ENCODE data around the gene SCARF2.
"Not testable (repeated sequence)": the region's sequence is repeated elsewhere in the genome, so short reads cannot be mapped to it uniquely, and the experiment has no call there.

Gene SCARF2

DNA sequence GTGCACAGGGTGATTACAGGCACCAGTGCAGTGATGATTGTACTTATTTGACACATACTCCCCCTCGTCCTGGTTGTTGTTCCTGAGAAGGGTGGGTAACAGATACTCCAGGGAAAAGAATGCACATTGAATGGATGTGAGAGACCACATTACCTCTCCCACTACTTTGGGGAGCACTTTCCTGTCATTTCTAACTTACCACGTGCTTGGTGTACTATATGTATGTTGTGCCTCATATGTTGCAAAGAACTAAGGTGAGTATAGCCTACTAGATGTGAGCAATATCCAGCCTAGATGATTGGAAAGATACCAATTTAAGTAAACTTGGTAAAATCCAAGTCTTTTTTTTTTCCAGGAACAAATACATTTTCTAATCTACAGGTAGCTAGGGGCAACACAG is 14.3 kb upstream of the SCARF2 start:
- no peak overlapping the region for H3K4me3 ChIP-seq (ENCODE audit: control insufficient read depth, low read depth, low read length)
- TF ChIP-seq, protein P1, sequence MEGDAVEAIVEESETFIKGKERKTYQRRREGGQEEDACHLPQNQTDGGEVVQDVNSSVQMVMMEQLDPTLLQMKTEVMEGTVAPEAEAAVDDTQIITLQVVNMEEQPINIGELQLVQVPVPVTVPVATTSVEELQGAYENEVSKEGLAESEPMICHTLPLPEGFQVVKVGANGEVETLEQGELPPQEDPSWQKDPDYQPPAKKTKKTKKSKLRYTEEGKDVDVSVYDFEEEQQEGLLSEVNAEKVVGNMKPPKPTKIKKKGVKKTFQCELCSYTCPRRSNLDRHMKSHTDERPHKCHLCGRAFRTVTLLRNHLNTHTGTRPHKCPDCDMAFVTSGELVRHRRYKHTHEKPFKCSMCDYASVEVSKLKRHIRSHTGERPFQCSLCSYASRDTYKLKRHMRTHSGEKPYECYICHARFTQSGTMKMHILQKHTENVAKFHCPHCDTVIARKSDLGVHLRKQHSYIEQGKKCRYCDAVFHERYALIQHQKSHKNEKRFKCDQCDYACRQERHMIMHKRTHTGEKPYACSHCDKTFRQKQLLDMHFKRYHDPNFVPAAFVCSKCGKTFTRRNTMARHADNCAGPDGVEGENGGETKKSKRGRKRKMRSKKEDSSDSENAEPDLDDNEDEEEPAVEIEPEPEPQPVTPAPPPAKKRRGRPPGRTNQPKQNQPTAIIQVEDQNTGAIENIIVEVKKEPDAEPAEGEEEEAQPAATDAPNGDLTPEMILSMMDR (conservative IDR thresholded peaks at IDR 0.05; ENCODE audit: control insufficient read depth, insufficient read depth, low read depth, low read length) = no peak
- DNase-seq (ENCODE audit: low read depth) = no peak

DNA sequence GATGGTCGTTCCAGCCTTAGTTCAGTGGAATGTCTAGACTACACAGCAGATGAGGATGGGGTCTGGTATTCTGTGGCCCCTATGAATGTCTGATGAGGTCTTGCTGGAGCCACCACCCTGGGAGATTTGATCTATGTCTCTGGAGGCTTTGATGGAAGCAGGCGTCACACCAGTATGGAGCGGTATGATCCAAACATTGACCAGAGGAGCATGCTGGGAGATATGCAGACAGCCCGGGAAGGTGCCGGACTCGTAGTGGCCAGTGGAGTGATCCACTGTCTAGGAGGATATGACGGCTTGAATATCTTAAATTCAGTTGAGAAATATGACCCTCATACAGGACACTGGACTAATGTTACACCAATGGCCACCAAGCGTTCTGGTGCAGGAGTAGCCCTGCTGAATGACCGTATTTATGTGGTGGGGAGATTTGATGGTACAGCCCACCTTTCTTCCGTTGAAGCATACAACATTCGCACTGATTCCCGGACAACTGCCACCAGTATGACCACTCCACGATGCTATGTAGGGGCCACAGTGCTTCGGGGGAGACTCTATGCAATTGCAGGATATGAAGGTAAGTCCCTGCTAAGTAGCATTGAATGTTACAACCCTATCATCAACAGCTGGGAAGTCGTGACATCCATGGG is 13.6 kb upstream of the SCARF2 start:
- not testable (repeated sequence) for DNase-seq (ENCODE audit: low read depth)

DNA sequence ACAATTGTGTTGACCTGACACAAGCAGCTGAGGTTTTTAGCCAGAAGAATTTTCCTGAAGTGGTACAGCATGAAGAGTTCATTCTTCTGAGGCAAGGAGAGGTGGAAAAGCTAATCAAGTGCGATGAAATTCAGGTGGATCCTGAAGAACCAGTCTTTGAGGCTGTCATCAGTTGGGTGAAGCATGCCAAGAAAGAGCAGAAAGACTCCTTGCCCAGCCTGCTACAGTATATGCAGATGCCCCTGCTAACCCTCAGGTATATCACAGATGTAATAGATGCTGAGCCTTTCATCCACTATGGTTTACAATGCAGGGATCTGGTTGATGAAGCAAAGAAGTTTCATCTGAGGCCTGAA is 12.9 kb upstream of the SCARF2 start:
- DNase-seq (ENCODE audit: low read depth) = no peak
- H3K4me3 ChIP-seq (ENCODE audit: control insufficient read depth, low read depth, low read length) = no peak overlapping the region
- TF ChIP-seq, protein P1 (conservative IDR thresholded peaks at IDR 0.05; ENCODE audit: control insufficient read depth, insufficient read depth, low read depth, low read length) = no peak

More for the DNA sequence above, 13.6 kb upstream of the SCARF2 start:
- not testable (repeated sequence) for H3K4me3 ChIP-seq (ENCODE audit: control insufficient read depth, low read depth, low read length)

DNA sequence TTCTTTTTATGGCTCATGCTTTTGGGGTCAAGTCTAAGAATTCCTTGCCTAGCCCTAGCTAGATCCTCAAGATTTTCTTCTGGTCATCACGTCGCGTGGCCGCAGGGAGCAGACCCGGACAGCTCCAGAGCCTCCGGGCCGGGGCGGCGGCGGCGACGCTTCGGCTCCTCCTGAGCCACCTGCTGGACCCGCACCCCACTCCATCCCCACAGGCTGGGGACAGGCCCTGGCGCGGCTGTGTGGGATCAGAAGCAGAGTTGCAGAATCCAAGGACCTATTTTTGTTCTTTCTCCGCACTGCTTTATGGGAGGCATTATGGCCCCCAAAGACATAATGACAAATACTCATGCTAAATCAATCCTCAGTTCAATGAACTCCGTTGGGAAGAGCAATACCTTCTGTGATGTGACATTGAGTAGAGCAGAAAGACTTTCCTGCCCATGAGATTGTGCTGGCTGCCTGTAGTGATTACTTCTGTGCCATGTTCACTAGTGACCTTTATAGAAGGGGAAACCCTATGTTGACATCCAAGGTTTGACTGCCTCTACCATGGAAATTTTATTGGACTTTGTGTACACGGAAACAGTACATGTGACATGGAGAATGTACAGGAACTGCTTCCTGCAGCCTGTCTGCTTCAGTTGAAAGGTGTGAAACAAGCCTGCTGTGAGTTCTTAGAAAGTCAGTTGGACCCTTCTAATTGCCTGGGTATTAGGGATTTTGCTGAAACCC is 12.4 kb upstream of the SCARF2 start:
- H3K4me3 ChIP-seq (ENCODE audit: control insufficient read depth, low read depth, low read length) = no peak overlapping the region
- no peak for DNase-seq (ENCODE audit: low read depth)
- TF ChIP-seq, protein P1 (conservative IDR thresholded peaks at IDR 0.05; ENCODE audit: control insufficient read depth, insufficient read depth, low read depth, low read length) = no peak

DNA sequence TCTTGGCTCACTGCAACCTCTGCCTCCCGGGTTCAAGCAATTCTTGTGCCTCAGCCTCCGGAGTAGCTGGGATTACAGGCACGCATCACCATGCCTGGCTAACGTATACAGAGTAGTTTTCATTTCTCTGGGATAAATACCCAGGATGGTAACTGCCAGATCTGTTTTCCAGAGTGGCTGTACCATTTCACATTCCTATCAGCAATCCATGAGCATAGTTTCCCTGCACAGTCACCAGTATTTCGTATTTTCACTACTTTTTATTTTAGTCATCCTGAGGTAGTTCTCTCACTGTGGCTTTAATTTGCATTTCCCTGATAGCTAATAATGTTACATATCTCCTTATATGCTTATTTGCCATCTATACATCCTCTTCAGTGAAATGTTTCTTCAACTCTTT is 11.0 kb upstream of the SCARF2 start:
- H3K4me3 ChIP-seq (ENCODE audit: control insufficient read depth, low read depth, low read length) = no peak overlapping the region
- TF ChIP-seq, protein P1 (conservative IDR thresholded peaks at IDR 0.05; ENCODE audit: control insufficient read depth, insufficient read depth, low read depth, low read length) = no peak
- no peak for DNase-seq (ENCODE audit: low read depth)

DNA sequence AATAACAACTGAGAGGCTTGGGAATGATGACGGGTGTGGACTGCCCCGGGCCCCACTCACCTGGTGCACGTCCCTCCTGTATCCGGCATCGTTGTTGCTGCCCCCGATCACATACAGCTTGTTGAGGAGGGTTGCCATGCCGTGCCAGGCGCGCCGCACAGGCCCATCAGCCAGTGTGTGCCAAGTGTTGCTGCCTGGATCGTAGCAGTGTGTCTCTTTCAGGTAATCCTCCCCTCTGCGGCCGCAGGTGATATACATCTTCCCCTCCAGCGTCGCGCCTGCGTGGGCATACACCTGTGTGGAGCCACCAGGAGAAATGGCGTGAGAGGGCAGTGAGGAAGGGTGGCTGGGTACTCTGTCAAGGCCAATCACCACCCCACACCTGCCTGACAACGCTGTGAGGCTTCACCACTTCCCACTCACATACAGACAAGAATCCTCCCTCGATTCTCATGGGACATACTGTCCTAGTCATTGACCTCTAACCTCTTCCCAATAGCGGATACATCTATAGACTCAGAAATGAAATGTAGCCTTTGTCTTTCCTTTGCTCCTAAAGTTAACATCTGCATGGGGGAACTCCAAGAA is 8.9 kb upstream of the SCARF2 start:
- H3K4me3 ChIP-seq (ENCODE audit: control insufficient read depth, low read depth, low read length) = no peak overlapping the region
- DNase-seq (ENCODE audit: low read depth) = no peak
- TF ChIP-seq, protein P1 (conservative IDR thresholded peaks at IDR 0.05; ENCODE audit: control insufficient read depth, insufficient read depth, low read depth, low read length) = no peak

DNA sequence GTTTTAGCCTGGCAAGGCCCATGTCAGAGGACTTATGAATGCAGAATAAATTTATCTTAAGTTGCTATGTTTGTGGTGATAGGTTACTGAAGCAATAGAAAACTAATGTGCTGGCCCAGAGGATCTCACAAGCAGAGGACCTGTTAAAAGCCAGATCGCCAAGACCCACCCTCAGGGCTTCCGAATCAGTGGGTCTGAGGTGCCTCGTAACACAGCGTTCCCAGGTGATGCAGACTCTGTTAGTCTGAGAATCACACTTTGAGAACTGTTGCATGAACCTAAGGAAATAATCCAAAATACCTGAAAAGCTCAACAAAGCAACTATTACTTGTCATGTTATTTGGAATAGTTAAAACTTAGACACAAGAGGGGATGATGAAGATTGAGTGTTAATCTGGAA is 6.7 kb upstream of the SCARF2 start:
- TF ChIP-seq, protein P1 (conservative IDR thresholded peaks at IDR 0.05; ENCODE audit: control insufficient read depth, insufficient read depth, low read depth, low read length) = no peak

More for the DNA sequence above, 6.7 kb upstream of the SCARF2 start:
- no peak overlapping the region for H3K4me3 ChIP-seq (ENCODE audit: control insufficient read depth, low read depth, low read length)
- no peak for DNase-seq (ENCODE audit: low read depth)

All from fibroblast of mammary gland (primary cell).